HCT116 (cell line): ENCODE results near the gene SFXN5. TPM values are rescaled to one million over a fixed set of nuclear protein-coding genes. Genes with fewer than 3 reads are reported as not detected.

Experiments
- ATAC-seq: fragments of 200-7000 bp; cut with Tn5 transposase; 2 replicates; pipeline ENCODE4 v1.9.1; 2020; ENCODE audit warnings: mild to moderate bottlenecking, moderate library complexity
- BruUV-seq: library from RNA; stranded (reverse); fragments of 400-500 nt; replicated peaks from 2 replicates; lab custom pipeline; 2021; lab: Mats Ljungman, UMichigan
- CTCF ChIA-PET: fragments of 300-600 bp; sonication (Branson Sonifier 250); formaldehyde crosslinking; loops from one replicate; lab custom pipeline; 2021; ENCODE audit warnings: antibody characterized with exemption; lab: Charles Lee
- POLR2A ChIA-PET: fragments of 300-600, 350-600 bp; sonication (Branson Sonifier 250); formaldehyde crosslinking; loops from one replicate; lab custom pipeline; 2021; ENCODE audit warnings: antibody characterized with exemption; lab: Charles Lee
- RAD21 ChIA-PET, 2 experiments: fragments of 300-600 bp; sonication (Branson Sonifier 250); formaldehyde crosslinking; loops; one replicate each; lab custom pipeline; 2023; ENCODE audit warnings: low total read pairs in 2 of 2; ENCODE audit not compliant: uncharacterized antibody in 2 of 2, unreplicated experiment in 2 of 2, low non-redundant PET in 1 of 2; lab: Charles Lee
- DNase-seq: peaks from one replicate; pipeline ENCODE4 v3.0.0-alpha.2; 2010; ENCODE audit warnings: low read depth, low spot score
- H2AFZ ChIP-seq: fragments of 200-600 bp; shearing (Covaris generic), sonication (generic); 2 replicates; pipeline ENCODE4 v1.6.1; 2017; ENCODE audit warnings: low read depth, mixed run types, mixed read lengths, antibody characterized with exemption, low read length; ENCODE audit not compliant: poor library complexity, severe bottlenecking
- H3K27ac ChIP-seq: 2 replicates; pipeline ENCODE4 v1.5.1; 2012; ENCODE audit warnings: low read depth, low read length
- H3K27me3 ChIP-seq: fragments of 200-600 bp; sonication (generic); 2 replicates; pipeline ENCODE4 v1.6.1; 2016; ENCODE audit warnings: mixed run types, low read length, mixed read lengths; ENCODE audit not compliant: insufficient read depth
- H3K36me3 ChIP-seq, 2 experiments: fragments of 200-500 bp in 1 of 2; fragments of 200-600 bp in 1 of 2; sonication (Bioruptor generic) in 1 of 2; sonication (generic) in 1 of 2; 2 replicates each; pipeline versions ENCODE4 v1.5.1 to v1.6.1; 2014 to 2016; ENCODE audit warnings: low read length in 2 of 2, inconsistent platforms in 1 of 2, mixed read lengths in 1 of 2, mixed run types in 1 of 2; ENCODE audit not compliant: insufficient read depth in 2 of 2, control insufficient read depth in 1 of 2
- H3K4me1 ChIP-seq, 2 experiments: fragments of 200-600 bp in 1 of 2; sonication (generic) in 1 of 2; 2 replicates each; pipeline versions ENCODE4 v1.5.1 to v1.6.1; 2012 to 2017; ENCODE audit warnings: low read length in 2 of 2, inconsistent platforms in 1 of 2, mild to moderate bottlenecking in 1 of 2, mixed read lengths in 1 of 2, mixed run types in 1 of 2, moderate library complexity in 1 of 2; ENCODE audit not compliant: insufficient read depth in 2 of 2, control insufficient read depth in 1 of 2
- H3K4me2 ChIP-seq: fragments of 200-600 bp; sonication (generic); 2 replicates; pipeline ENCODE4 v1.6.1; 2017; ENCODE audit warnings: mixed run types, low read length, mixed read lengths
- H3K4me3 ChIP-seq, 2 experiments: fragments of 200-600 bp in 1 of 2; sonication (generic) in 1 of 2; replicated peaks in 1 of 2; 2 replicates each; pipeline ENCODE4 v1.5.1; 2011 to 2016; ENCODE audit warnings: low read length in 2 of 2, control low read depth in 1 of 2, low read depth in 1 of 2, mild to moderate bottlenecking in 1 of 2, mixed read lengths in 1 of 2, mixed run types in 1 of 2
- H3K79me2 ChIP-seq: fragments of 200-600 bp; sonication (generic); 2 replicates; pipeline ENCODE4 v1.6.1; 2017; ENCODE audit warnings: mild to moderate bottlenecking, mixed run types, low read length, moderate library complexity, mixed read lengths; ENCODE audit not compliant: insufficient read depth
- H3K9ac ChIP-seq: fragments of 200-600 bp; sonication (generic); 2 replicates; pipeline ENCODE4 v1.6.1; 2016; ENCODE audit warnings: low read length, mixed read lengths
- H3K9me2 ChIP-seq: fragments of 200-600 bp; sonication (generic), shearing (Covaris generic); 2 replicates; pipeline ENCODE4 v1.6.1; 2017; ENCODE audit warnings: mixed run types, mild to moderate bottlenecking, moderate library complexity; ENCODE audit not compliant: insufficient read depth
- H3K9me3 ChIP-seq, 2 experiments: fragments of 200-500 bp in 1 of 2; fragments of 200-600 bp in 1 of 2; sonication (Bioruptor generic) in 1 of 2; sonication (generic) in 1 of 2; 2 replicates each; pipeline ENCODE4 v1.6.1; 2014 to 2017; ENCODE audit warnings: low read length in 2 of 2, mixed read lengths in 2 of 2, inconsistent platforms in 1 of 2, low read depth in 1 of 2, mild to moderate bottlenecking in 1 of 2, mixed run types in 1 of 2, moderate library complexity in 1 of 2; ENCODE audit not compliant: control insufficient read depth in 1 of 2, insufficient read depth in 1 of 2
- H4K20me1 ChIP-seq: fragments of 200-600 bp; sonication (generic), shearing (Covaris generic); 2 replicates; pipeline ENCODE4 v1.6.1; 2017; ENCODE audit warnings: mixed run types, mild to moderate bottlenecking, moderate library complexity; ENCODE audit not compliant: insufficient read depth
- ATF3 ChIP-seq: IDR thresholded peaks from 2 replicates; pipeline ENCODE4 v1.6.1; 2012
- CBX3 ChIP-seq: IDR thresholded peaks from 2 replicates; pipeline ENCODE4 v1.6.1; 2012; ENCODE audit warnings: low read depth
- CTCF ChIP-seq, 3 experiments: fragments of 200-600 bp in 1 of 3; sonication (generic) in 1 of 3; IDR thresholded peaks in 2 of 3; conservative IDR thresholded peaks in 1 of 3; 2 replicates each; pipeline ENCODE4 v1.5.1; 2012 to 2017; ENCODE audit warnings: low read depth in 2 of 3, low read length in 2 of 3, antibody characterized with exemption in 1 of 3, borderline replicate concordance in 1 of 3, control low read depth in 1 of 3, mild to moderate bottlenecking in 1 of 3, mixed read lengths in 1 of 3, mixed run types in 1 of 3, moderate library complexity in 1 of 3; ENCODE audit not compliant: insufficient read depth in 1 of 3
- EGR1 ChIP-seq: IDR thresholded peaks from 2 replicates; pipeline ENCODE4 v1.6.1; 2012; ENCODE audit warnings: low read depth
- ELF1 ChIP-seq: IDR thresholded peaks from 2 replicates; pipeline ENCODE4 v1.6.1; 2012; ENCODE audit warnings: low read depth, borderline replicate concordance
- FOSL1 ChIP-seq: IDR thresholded peaks from 2 replicates; pipeline ENCODE4 v1.6.1; 2012; ENCODE audit warnings: low read depth
- MAX ChIP-seq: IDR thresholded peaks from 2 replicates; pipeline ENCODE4 v1.6.1; 2012
- SIN3A ChIP-seq: IDR thresholded peaks from 2 replicates; pipeline ENCODE4 v1.6.1; 2012; ENCODE audit warnings: low read depth
- SP1 ChIP-seq: IDR thresholded peaks from 2 replicates; pipeline ENCODE4 v1.6.1; 2012; ENCODE audit warnings: low read depth
- SRF ChIP-seq: IDR thresholded peaks from 2 replicates; pipeline ENCODE4 v1.6.1; 2012; ENCODE audit warnings: low read depth
- TCF7L2 ChIP-seq: IDR thresholded peaks from 2 replicates; pipeline ENCODE4 v1.7.0; 2011; ENCODE audit warnings: borderline replicate concordance, inconsistent platforms; ENCODE audit not compliant: insufficient read depth, insufficient read length; ENCODE audit errors: extremely low read depth
- YY1 ChIP-seq: IDR thresholded peaks from 2 replicates; pipeline ENCODE4 v1.6.1; 2011; ENCODE audit warnings: low read length, low read depth, moderate library complexity, mild to moderate bottlenecking; ENCODE audit not compliant: insufficient replicate concordance; ENCODE audit errors: extremely low read depth
- ZFX ChIP-seq: fragments of 450-650 bp; IDR thresholded peaks from 2 replicates; pipeline ENCODE4 v1.6.1; 2017
- ZNF274 ChIP-seq: fragments of 200-500 bp; sonication (Bioruptor generic); IDR thresholded peaks from 2 replicates; pipeline ENCODE4 v1.6.1; 2014; ENCODE audit warnings: mild to moderate bottlenecking, low read depth, low read length, inconsistent platforms
- intact Hi-C: fragments of 100-400 bp; cut with micrococcal nuclease; formaldehyde crosslinking; loops from 2 replicates; pipeline ENCODE4 v1.10.0; 2022
- total RNA-seq: library from RNA; stranded (reverse); gene quantifications from one replicate; pipeline ENCODE4 v1.2.1, GENCODE V29; 2021; ENCODE audit not compliant: unreplicated experiment

SFXN5 gene
- total RNA-seq, 1 experiment from 2014 or later: 10.0 TPM

GRCh38 chr2:72995430-72996116 lies 75.9 kb downstream of the SFXN5 start:
- DNase-seq: no peak
- Histone ChIP-seq H3K9me2 (no peaks in the 10 kb centered on the region), H3K27ac (no peak overlapping the region), H3K4me1 (peaks cover 8 to 12% of the 10 kb centered on the region in 2 experiments), H3K9ac (no peak overlapping the region), H4K20me1 (no peaks in the 10 kb centered on the region), H3K79me2 (no peaks in the 10 kb centered on the region), H3K4me3 (no peak overlapping the region), H3K4me2 (no peak overlapping the region), H3K27me3 (no peaks in the 10 kb centered on the region), H3K9me3 (no peaks in the 10 kb centered on the region), H3K36me3 (no peaks in the 10 kb centered on the region), H2AFZ (no peak overlapping the region)
- no peak for ATAC-seq
- ChIA-PET RAD21 (no interaction called here), CTCF (interaction anchor here (1.3 to 1.4 kb wide), 2 partner anchors 16 to 182 kb away, joined by 4 read pairs; no protein-coding TSS in a partner anchor), POLR2A (no interaction called here)
- TF ChIP-seq ZFX (no peak), ATF3 (no peak), SIN3A (no peak), MAX (no peak), EGR1 (no peak), TCF7L2 (no peak), ZNF274 (no peak), CTCF (IDR thresholded peaks at IDR 0.05 in 2 of 3, conservative IDR thresholded peaks at IDR 0.05 in 1 of 3; ENCODE audit: borderline replicate concordance in 1 of 3, insufficient read depth in 1 of 3, low read depth in 2 of 3, low read length in 2 of 3) (no peak), YY1 (no peak), SP1 (no peak), ELF1 (no peak), CBX3 (no peak), SRF (no peak), FOSL1 (no peak)
- intact Hi-C loops: no loop called here
- BruUV-seq: no TSS peak
